ES-I3 (cell line): ENCODE data around the gene MYO1H.

Experiments used
- H3K36me3 ChIP-seq: 2 replicates; pipeline ENCODE4 v1.6.1; 2013; ENCODE audit warnings: mild to moderate bottlenecking, low read length, control low read depth, moderate library complexity; ENCODE audit not compliant: insufficient read depth
- H3K4me1 ChIP-seq: 2 replicates; pipeline ENCODE4 v1.6.1; 2013; ENCODE audit warnings: mild to moderate bottlenecking, control low read depth, low read length; ENCODE audit not compliant: insufficient read depth
- H3K9ac ChIP-seq: 2 replicates; pipeline ENCODE4 v1.6.1; 2013; ENCODE audit warnings: low read depth, mild to moderate bottlenecking, low read length, moderate library complexity
- H3K9me3 ChIP-seq: 2 replicates; pipeline ENCODE4 v1.6.1; 2013; ENCODE audit warnings: mild to moderate bottlenecking, low read length, moderate library complexity; ENCODE audit not compliant: control insufficient read depth, insufficient read depth

MYO1H gene

DNA sequence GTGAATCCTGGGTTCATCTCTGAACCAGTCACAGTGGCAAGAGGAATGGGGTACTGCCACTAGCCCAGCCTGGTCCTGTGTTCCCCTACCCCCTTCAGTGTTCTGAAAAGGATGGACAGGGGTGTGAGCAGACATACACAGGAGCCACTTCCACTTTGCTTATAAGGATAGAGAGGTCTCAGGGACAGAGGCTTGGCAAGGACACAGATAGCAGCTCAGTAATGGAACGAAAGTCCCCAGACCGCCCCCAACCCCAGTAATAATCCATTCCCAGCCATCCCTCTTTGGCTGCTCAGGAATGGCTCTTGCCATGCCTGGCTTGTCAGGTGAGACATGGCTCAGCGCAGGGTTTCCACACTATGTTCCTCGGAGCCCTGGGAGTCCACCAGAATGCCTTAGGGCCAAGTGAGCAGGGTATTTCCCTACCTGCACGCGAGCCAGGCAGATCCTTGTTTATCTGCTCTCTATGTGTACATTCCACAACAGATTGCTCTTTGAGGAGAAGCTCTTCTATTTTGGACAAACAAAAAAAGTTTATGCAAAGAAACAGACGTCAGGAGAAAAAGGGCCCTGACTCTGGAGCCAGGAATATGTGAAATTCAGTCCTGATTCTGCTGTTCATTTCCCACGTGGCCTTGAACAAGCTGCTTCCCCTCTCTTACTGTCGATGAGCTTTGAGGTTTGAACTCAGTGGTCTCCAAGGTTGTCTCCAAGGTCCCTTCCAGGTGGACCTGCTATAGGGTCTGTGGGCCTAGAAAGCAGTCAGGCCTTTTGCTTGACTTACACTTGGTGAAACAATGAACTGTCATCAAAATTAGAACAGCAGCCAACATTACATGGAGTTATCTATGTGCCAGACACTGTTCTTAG lies 139.7 kb downstream of the MYO1H start:
- Histone ChIP-seq H3K36me3 (peaks cover 62% of the 10 kb centered on the region), H3K4me1 (no peaks in the 10 kb centered on the region), H3K9me3 (no peaks in the 10 kb centered on the region), H3K9ac (no peak overlapping the region)

DNA sequence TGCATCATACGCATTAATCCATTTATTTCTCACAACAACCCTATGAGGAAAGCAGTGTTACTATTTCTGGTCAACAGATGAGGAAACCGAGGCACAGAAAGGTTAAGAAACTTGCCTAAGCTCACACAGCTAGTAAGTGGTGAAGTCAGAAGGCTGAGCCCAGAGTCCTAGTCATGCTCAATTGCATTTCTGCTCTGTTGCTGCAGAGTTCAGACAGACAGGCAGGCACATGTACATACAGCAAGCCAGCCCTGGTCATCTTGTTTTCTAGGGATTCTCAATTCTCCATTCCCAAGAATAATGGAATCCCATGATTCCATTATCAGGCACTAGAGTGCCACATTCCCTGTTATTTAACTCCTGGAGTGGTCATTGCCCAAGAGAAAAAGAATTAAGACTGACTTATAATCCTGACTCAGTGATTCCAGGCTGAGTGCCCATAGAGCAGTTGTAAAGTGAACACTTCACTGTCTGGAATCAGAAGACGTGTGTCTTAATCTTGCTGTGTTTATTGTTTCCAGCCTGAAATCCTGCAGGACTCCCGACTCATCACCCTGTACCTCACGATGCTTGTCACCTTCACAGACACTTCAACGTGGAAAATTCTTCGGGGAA lies 140.5 kb downstream of the MYO1H start:
- Histone ChIP-seq H3K4me1 (no peaks in the 10 kb centered on the region), H3K36me3 (peaks cover 62% of the 10 kb centered on the region), H3K9ac (no peak overlapping the region), H3K9me3 (no peaks in the 10 kb centered on the region)

DNA sequence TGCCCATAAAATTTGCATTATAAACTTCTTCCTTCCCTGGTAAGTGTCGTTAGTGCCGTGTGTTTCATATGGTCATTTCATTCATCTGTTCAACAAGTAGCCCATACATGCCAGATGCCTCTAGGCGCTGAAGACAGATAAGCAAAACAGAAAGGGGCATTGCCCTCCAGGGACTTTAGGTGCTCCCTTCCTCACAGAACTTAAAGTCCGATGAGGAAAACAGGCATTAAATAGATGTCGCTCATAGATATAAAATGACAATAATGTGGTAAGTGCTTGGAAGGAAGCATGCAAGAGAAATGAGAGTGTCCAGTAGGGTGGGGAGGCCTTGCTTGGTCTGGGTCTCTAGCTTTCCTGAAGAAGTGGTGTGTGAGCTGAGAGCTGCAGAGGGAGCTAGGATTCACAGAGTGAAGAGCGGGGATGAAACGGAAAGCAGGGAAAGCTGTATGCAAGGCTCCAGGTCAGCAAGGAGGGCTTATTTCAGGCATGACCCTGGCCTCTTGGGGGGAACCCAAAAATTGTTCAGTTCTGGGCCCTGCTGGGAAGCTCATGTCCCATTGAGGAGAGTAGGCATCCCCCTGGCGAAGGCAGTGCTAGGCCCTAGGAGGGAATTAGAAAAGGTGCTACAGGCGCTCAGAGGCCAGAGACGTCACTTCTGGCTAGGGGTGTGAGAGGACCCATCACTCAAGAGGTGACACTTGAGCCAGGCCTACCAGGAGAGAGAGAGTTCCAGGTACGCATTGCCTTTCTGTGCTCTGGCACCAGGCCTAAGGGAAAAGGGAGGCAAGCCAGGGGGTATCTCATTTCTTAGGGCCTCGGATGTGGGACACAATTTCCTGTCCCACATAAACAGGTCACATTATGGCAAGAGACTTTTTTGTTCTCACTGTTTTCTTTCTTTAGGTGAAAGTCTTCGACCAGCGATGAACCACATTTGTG lies 141.6 kb downstream of the MYO1H start:
- H3K4me1 ChIP-seq = no peaks in the 10 kb centered on the region
- no peak overlapping the region for H3K9ac ChIP-seq
- H3K9me3 ChIP-seq = no peaks in the 10 kb centered on the region
- peaks cover 54% of the 10 kb centered on the region for H3K36me3 ChIP-seq

GRCh38 chr12:109489955-109490565 lies 142.4 kb downstream of the MYO1H start:
- H3K9ac ChIP-seq = no peak overlapping the region
- no peaks in the 10 kb centered on the region for H3K4me1 ChIP-seq
- H3K9me3 ChIP-seq = peaks cover 3% of the 10 kb centered on the region; the same call in 1 of the 2 replicates
- peaks cover 58% of the 10 kb centered on the region for H3K36me3 ChIP-seq

GRCh38 chr12:109491671-109492070 lies 144.0 kb downstream of the MYO1H start:
- no peaks in the 10 kb centered on the region for H3K4me1 ChIP-seq
- H3K36me3 ChIP-seq = peaks cover 45% of the 10 kb centered on the region
- H3K9ac ChIP-seq = no peak overlapping the region
- H3K9me3 ChIP-seq = peaks cover 3% of the 10 kb centered on the region; the same call in 1 of the 2 replicates

DNA sequence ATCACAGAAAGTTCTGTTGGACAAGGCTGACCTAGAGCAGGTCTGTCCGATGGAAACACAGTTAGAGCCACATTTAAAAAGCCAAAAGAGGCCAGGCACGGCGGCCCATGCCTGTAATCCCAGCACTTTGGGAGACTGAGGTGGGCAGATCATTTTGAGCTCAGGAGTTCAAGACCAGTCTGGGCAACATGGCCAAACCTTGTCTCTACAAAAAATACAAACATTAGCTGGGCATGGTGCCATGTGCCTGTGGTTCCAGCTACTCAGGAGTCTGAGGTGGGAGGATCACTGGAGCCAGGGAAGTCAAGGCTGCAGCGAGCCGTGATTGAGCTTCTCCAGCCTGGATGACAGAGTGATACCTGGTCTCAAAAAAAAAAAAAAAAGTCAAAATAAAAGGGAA lies 144.7 kb downstream of the MYO1H start:
- peaks cover 3% of the 10 kb centered on the region; the same call in 1 of the 2 replicates for H3K9me3 ChIP-seq
- H3K36me3 ChIP-seq = peaks cover 42% of the 10 kb centered on the region
- no peaks in the 10 kb centered on the region for H3K4me1 ChIP-seq
- no peak overlapping the region for H3K9ac ChIP-seq

DNA sequence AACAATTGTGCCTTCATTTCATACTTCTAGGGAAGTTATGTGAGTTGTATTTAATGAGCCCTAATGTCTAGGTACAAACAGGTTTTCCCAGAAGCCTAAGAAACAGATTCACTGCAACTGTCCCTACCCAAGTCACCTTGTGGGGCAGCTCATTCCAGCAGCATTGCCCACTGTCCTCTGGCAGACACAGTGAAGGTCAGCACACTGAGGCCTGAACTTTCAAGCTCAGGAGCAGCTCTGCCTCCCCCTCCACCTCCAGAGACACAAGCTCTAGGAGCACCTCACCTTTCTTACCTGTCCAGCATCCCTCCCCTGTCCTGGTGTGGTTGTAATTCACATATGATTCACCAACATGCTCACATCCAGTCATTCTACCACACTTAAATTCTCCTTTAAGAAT lies 145.4 kb downstream of the MYO1H start:
- H3K4me1 ChIP-seq = no peaks in the 10 kb centered on the region
- peaks cover 36% of the 10 kb centered on the region for H3K36me3 ChIP-seq
- peaks cover 3% of the 10 kb centered on the region; the same call in 1 of the 2 replicates for H3K9me3 ChIP-seq
- no peak overlapping the region for H3K9ac ChIP-seq

DNA sequence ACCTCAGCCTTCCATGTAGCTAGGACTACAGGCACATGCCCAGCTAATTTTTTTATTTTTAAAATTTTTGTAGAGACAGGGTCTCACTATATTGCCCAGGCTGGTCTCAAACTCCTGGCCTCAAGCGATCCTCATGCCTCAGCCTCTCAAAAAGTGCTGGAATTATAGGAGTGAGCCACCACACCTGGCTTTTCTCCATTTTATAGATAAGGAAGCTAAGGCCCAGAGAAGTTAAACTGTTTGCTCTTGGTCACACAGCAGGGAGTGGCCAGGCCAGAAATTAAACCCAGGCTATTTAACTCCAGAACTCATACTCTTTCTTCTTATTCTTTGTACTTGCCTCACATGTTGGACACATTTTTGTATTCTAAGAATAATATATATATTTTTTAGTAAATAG lies 146.2 kb downstream of the MYO1H start:
- no peaks in the 10 kb centered on the region for H3K4me1 ChIP-seq
- peaks cover 3% of the 10 kb centered on the region; the same call in 1 of the 2 replicates for H3K9me3 ChIP-seq
- H3K36me3 ChIP-seq = peaks cover 30% of the 10 kb centered on the region
- no peak overlapping the region for H3K9ac ChIP-seq

DNA sequence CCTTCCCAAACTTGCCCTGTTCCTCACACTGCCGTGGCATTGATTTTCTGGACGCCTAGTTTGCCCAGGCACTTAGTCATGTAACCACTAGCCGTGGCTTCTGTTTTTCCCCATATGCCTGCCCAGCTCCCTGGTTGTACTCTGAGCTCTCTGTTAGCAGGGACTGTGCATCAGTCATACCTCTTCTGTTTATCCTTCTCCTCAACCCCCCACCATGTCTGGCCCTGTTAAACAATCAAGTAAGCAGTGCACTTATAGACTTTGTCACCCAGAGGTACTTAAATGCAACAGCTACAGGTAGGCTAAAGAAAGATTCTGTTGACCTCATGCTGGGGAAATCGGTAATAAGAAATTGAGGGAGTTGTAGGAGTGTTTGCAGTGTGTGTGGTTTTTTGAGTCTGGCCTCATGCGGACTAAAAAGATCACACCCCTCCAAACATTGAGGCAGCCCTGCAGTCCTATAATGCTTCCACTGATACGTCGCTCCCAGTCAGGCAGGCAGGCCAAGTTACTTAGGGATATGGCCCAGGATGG lies 146.7 kb downstream of the MYO1H start:
- H3K4me1 ChIP-seq = no peaks in the 10 kb centered on the region
- H3K9ac ChIP-seq = no peak overlapping the region
- H3K9me3 ChIP-seq = peaks cover 3% of the 10 kb centered on the region; the same call in 1 of the 2 replicates
- H3K36me3 ChIP-seq = peaks cover 28% of the 10 kb centered on the region

DNA sequence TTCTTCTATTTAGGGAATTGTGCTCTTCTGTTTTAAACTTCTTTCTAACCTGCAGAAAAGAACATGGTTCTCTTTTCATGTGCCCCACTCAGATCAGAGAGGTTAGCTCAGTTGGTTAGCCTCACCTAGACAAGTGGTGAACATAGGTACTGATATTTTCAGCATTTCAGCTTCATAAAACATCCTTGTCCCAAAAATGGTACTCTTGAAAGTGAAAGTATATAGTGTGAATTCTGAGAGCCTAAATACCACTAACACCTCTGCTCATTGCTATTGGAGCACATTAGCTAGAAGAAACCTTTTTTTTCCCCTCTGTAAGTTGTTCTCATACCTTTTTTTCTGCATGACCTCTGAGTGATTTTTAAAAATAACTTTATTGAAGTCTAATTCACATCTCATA lies 147.3 kb downstream of the MYO1H start:
- H3K36me3 ChIP-seq = peaks cover 25% of the 10 kb centered on the region
- H3K4me1 ChIP-seq = no peaks in the 10 kb centered on the region
- peaks cover 3% of the 10 kb centered on the region; the same call in 1 of the 2 replicates for H3K9me3 ChIP-seq
- H3K9ac ChIP-seq = no peak overlapping the region

DNA sequence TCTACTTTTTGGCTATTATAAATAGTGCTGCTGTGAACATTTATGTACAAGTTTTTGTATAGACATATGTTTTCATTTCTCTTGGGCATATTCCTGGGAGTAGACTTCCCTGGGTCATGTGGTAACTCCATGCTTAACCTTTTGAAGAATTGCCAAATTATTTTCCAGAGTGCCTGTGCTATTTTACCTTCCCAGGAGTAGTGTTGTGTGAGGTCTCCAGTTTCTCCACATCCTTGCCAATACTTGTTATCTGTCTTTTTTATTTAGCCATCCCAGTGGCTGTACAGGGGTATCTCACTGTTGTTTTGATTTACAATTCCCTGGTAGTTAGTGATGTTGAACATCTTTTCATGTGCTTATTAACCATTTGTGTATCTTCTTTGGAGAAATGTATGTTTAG lies 148.6 kb downstream of the MYO1H start:
- Histone ChIP-seq H3K9ac (no peak overlapping the region), H3K4me1 (no peaks in the 10 kb centered on the region), H3K36me3 (peaks cover 17% of the 10 kb centered on the region), H3K9me3 (peaks cover 3% of the 10 kb centered on the region; the same call in 1 of the 2 replicates)

GRCh38 chr12:109497675-109498074 lies 150.0 kb downstream of the MYO1H start:
- peaks cover 9% of the 10 kb centered on the region for H3K36me3 ChIP-seq
- H3K4me1 ChIP-seq = no peaks in the 10 kb centered on the region
- peaks cover 3% of the 10 kb centered on the region; the same call in 1 of the 2 replicates for H3K9me3 ChIP-seq
- H3K9ac ChIP-seq = no peak overlapping the region
